ENCODE measurements around the gene CCNY. TPM values are rescaled to one million over a fixed set of nuclear protein-coding genes. Genes with fewer than 3 reads are reported as not detected.
A peak's percentile ranks its signal among the peaks of the same experiment; 100 is the strongest.

Gene CCNY
- total and polyA plus RNA-seq, 2 of the 13 experiments (the other 11 are each of a cell fraction or from before 2014, with no cell fraction given) = 48.2 to 54.7 TPM

- Histone ChIP-seq H3K79me2 (ENCODE audit: insufficient read depth, low read length) (peaks cover 1% of the 10 kb centered on the region), H3K4me2 (ENCODE audit: low read depth, low read length) (no peak overlapping the region), H3K27ac (ENCODE audit: extremely low read length, insufficient read depth, low read length) (no peak overlapping the region), H3K9ac (ENCODE audit: insufficient read depth, low read depth, low read length) (no peak overlapping the region), H3K4me3 (replicated peaks in 1 of 3; ENCODE audit: insufficient read depth in 1 of 3, low read depth in 2 of 3, low read length in 3 of 3) (no peak overlapping the region), H3K27me3 (ENCODE audit: control insufficient read depth in 1 of 2, insufficient read depth in 2 of 2, low read length in 2 of 2) (no peaks in the 10 kb centered on the region), H2AFZ (ENCODE audit: low read length) (no peak overlapping the region), H3K36me3 (replicated peaks in 1 of 2; ENCODE audit: control insufficient read depth in 1 of 2, insufficient read depth in 2 of 2, low read length in 2 of 2) (peaks cover 4 to 19% of the 10 kb centered on the region in 2 experiments), H3K9me3 (ENCODE audit: low read length) (no peaks in the 10 kb centered on the region), H3K4me1 (ENCODE audit: insufficient read depth, low read length) (no peaks in the 10 kb centered on the region), H4K20me1 (ENCODE audit: insufficient read depth, low read length) (0 out of 2 replicates have a peak, but pooled peaks cover 4% of the 10 kb centered on the region)
- FAIRE-seq = no peak
- no peak for TF ChIP-seq ZBTB43 (CRISPR knock-in tag; conservative IDR thresholded peaks at IDR 0.05)
- no peak for TF ChIP-seq ZNF768 (CRISPR knock-in tag; IDR thresholded peaks at IDR 0.05)
- no peak for TF ChIP-seq ZGPAT (CRISPR knock-in tag; IDR thresholded peaks at IDR 0.05)
- TF ChIP-seq ZNF691 (CRISPR knock-in tag; IDR thresholded peaks at IDR 0.05; ENCODE audit: borderline replicate concordance, low read depth) = no peak
- no peak for TF ChIP-seq NR2C2 (CRISPR knock-in tag; IDR thresholded peaks at IDR 0.05; ENCODE audit: borderline replicate concordance)
- TF ChIP-seq ZBTB37 (CRISPR knock-in tag; IDR thresholded peaks at IDR 0.05) = no peak
- TF ChIP-seq LRRFIP1 (CRISPR knock-in tag; conservative IDR thresholded peaks at IDR 0.05) = no peak
- no peak for TF ChIP-seq ZNF639 (CRISPR knock-in tag; conservative IDR thresholded peaks at IDR 0.05)
- no peak for TF ChIP-seq ZSCAN29 (CRISPR knock-in tag; conservative IDR thresholded peaks at IDR 0.05)
- in situ Hi-C loops (cut with HindIII; ENCODE audit: extremely low pct_ligation_motif_present, low pct_unique_long_range_greater_than_20kb) (no loop called here), intact Hi-C loops (cut with micrococcal nuclease; ENCODE audit: unreplicated experiment) (no loop called here)
- BruUV-seq (replicated peaks) = no TSS peak
- WGBS (ENCODE audit: low lambda C conversion rate) = 97% methylated on average over 8 of the region's 11 CpGs
- peak; percentile 26; the same call in 1 of the 3 replicates for ATAC-seq
- ChIA-PET POLR2A (no interaction called here), CTCF (ENCODE audit: low intra/inter-chr PET ratio, low total read pairs) (no interaction called here)
- DNase-seq (ENCODE audit: low spot score) = no peak
These were observed 181.3 kb downstream of the CCNY start for GRCh38 chr10:35517431-35518181.

Measured in HepG2 (cell line).